Lung (tissue), 12 donors: ENCODE results near the gene PRDM15. TPM values are rescaled to one million over a fixed set of nuclear protein-coding genes. Genes with fewer than 3 reads are reported as not detected.

Experiments
- ATAC-seq: fragments of 200-7000 bp; cut with Tn5 transposase; one replicate; pipeline ENCODE4 v1.9.1; 2020; ENCODE audit warnings: moderate number of reproducible peaks; ENCODE audit not compliant: insufficient read depth, low FRiP score
- DNase-seq, 3 donors: peaks; one replicate each; pipeline ENCODE4 v3.0.0-alpha.2; 2013 to 2017
- H3K27ac ChIP-seq, 2 donors: one replicate each; pipeline ENCODE4 v1.5.1; 2013; ENCODE audit warnings: mild to moderate bottlenecking in 2 of 2, moderate library complexity in 2 of 2, control low read depth in 1 of 2, inconsistent platforms in 1 of 2, low read depth in 1 of 2, low read length in 1 of 2
- H3K27me3 ChIP-seq, 3 donors: one replicate each; pipeline ENCODE4 v1.5.1; 2013; ENCODE audit warnings: low read length in 2 of 3; ENCODE audit not compliant: control insufficient read depth in 3 of 3, insufficient read depth in 3 of 3
- H3K36me3 ChIP-seq, 4 donors: one replicate each; pipeline ENCODE4 v1.5.1; 2013; ENCODE audit warnings: low read length in 4 of 4, mild to moderate bottlenecking in 1 of 4, moderate library complexity in 1 of 4; ENCODE audit not compliant: control insufficient read depth in 4 of 4, insufficient read depth in 4 of 4
- H3K4me1 ChIP-seq, 5 donors: one replicate each; pipeline ENCODE4 v1.5.1; 2013; ENCODE audit warnings: low read length in 5 of 5, mild to moderate bottlenecking in 2 of 5, moderate library complexity in 1 of 5; ENCODE audit not compliant: control insufficient read depth in 5 of 5, insufficient read depth in 5 of 5
- H3K4me3 ChIP-seq: one replicate; pipeline ENCODE4 v1.5.1; 2013; ENCODE audit warnings: mild to moderate bottlenecking, control low read depth, moderate library complexity
- H3K9ac ChIP-seq, 2 donors: one replicate each; pipeline ENCODE4 v1.5.1; 2013; ENCODE audit warnings: low read length in 2 of 2, control low read depth in 1 of 2; ENCODE audit not compliant: insufficient read depth in 1 of 2
- H3K9me3 ChIP-seq, 4 donors: one replicate each; pipeline ENCODE4 v1.5.1; 2013; ENCODE audit warnings: low read length in 3 of 4, mild to moderate bottlenecking in 1 of 4, moderate library complexity in 1 of 4; ENCODE audit not compliant: control insufficient read depth in 4 of 4, insufficient read depth in 3 of 4
- CTCF ChIP-seq: IDR thresholded peaks from 2 replicates; pipeline ENCODE4 v1.5.1; 2012; ENCODE audit warnings: mild to moderate bottlenecking; ENCODE audit errors: control extremely low read depth, extremely low read depth
- WGBS, 2 donors: extraction: QIAGEN DNeasy Blood & Tissue Kit; methylation state at CpG; one replicate each; pipeline ENCODE4 v1.1.7; 2013; 5-methylcytosine and 5-hydroxymethylcytosine counted together
- polyA plus RNA-seq, 2 donors: library from polyadenylated mRNA; stranded (reverse); fragments of 200-250 nt; gene quantifications; one replicate each; pipeline ENCODE4 v1.2.1, GENCODE V29; 2013
- total RNA-seq, 2 donors: library from RNA; depleted of rRNA in 1 of 2; stranded (reverse); fragments of >200 nt in 1 of 2; gene quantifications; one replicate each; pipeline ENCODE4 v1.2.1, GENCODE V29; 2014 to 2021
- donor health status: control.
- donor health status: control.
- donor health status: Bipolar disorder and iron deficiency.
- donor health status: healthy.
- donor health status: DM: yes; HTN: yes; CAD: no.

Gene PRDM15
- total and polyA plus RNA-seq, 4 donors = 2.4 to 7.2 (median 4.1) TPM

GRCh38 chr21:41877901-41878830 lies 978 bp downstream of the PRDM15 start:
- H3K4me1 ChIP-seq = peaks cover 0 to 10% (median 2%) of the 10 kb centered on the region in 5 donors
- DNase-seq (peak; percentile 42 to 47 (median 45)), ATAC-seq (no peak)
- no peak for TF ChIP-seq CTCF
- WGBS, 2 donors = 0 to 1% methylated on average over 46 to 48 of the region's 48 CpGs
- no peaks in the 10 kb centered on the region for H3K9me3 ChIP-seq
- peak overlapping the region; percentile 45 to 64 for H3K9ac ChIP-seq
- H3K27ac ChIP-seq = peak overlapping the region in 1 of 2 donors; percentile 82
- peak overlapping the region; percentile 83 for H3K4me3 ChIP-seq
- no peaks in the 10 kb centered on the region for H3K36me3 ChIP-seq
- no peaks in the 10 kb centered on the region for H3K27me3 ChIP-seq

GRCh38 chr21:41876928-41877652 lies 2.1 kb downstream of the PRDM15 start:
- H3K27ac ChIP-seq = no peak overlapping the region
- H3K27me3 ChIP-seq = no peaks in the 10 kb centered on the region
- peaks cover 0 to 10% (median 2%) of the 10 kb centered on the region in 5 donors for H3K4me1 ChIP-seq
- H3K9me3 ChIP-seq = no peaks in the 10 kb centered on the region
- no peak for TF ChIP-seq CTCF
- ATAC-seq (no peak), DNase-seq (no peak)
- H3K9ac ChIP-seq = no peak overlapping the region
- no peak overlapping the region for H3K4me3 ChIP-seq
- no peaks in the 10 kb centered on the region for H3K36me3 ChIP-seq
- 93 to 96% methylated on average over 11 of the region's 11 CpGs for WGBS, 2 donors

DNA sequence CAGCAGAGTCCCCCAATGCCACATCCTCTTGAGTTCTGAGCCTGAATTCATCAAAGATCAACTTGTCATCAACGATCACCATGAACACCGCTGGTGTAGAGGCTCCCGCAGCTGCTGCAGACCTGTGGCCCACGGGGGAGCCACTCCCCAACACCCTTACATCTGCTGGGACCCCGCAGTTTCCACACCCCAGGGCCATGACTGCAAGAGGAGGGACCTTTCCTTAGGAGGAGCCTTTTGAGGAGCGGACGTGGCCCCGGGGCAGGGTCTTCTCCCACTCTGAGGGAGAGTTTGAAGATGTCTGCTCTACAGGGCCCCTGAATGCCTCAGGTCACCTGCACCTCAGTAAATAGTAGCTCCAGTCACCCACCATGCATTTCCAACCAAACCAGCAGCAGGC lies 2.7 kb downstream of the PRDM15 start:
- DNase-seq (no peak), ATAC-seq (no peak)
- Histone ChIP-seq H3K9ac (no peak overlapping the region), H3K9me3 (no peaks in the 10 kb centered on the region), H3K4me3 (no peak overlapping the region), H3K27me3 (no peaks in the 10 kb centered on the region), H3K27ac (no peak overlapping the region), H3K36me3 (no peaks in the 10 kb centered on the region), H3K4me1 (peaks cover 0 to 10% (median 2%) of the 10 kb centered on the region in 5 donors)
- no peak for TF ChIP-seq CTCF
- 93 to 96% methylated on average over 8 of the region's 8 CpGs for WGBS, 2 donors
